HG02623 (cell line): Measurements from ENCODE around the gene EYS.
"Not testable (repeated sequence)": the region's sequence is repeated elsewhere in the genome, so short reads cannot be mapped to it uniquely, and the experiment has no call there.

Experiments used
- ATAC-seq: cut with Tn5 transposase; IDR thresholded peaks from one replicate; pipeline ENCODE4 v1.9.1; 2021; ENCODE audit warnings: moderate library complexity; ENCODE audit not compliant: unreplicated experiment

EYS gene

DNA sequence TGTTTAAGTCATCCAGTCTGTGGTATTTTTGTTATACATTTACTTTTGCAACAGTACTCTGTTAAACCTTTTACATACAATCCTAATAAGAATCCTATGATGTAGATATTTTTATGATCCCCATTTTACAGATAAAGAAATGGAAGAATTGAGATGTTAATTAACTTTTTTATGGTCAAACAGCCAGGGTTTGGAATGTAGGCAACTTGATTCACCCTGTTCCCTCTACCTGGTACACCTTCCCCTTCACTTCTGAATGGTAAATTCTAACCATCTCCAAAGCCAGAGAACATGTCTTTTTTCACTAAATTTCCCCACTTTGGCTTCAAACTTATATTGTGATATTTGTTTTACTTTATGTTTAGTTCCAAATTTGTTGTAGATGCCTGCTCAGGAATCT, 1771.3 kb downstream of the EYS start:
- ATAC-seq: no peak

DNA sequence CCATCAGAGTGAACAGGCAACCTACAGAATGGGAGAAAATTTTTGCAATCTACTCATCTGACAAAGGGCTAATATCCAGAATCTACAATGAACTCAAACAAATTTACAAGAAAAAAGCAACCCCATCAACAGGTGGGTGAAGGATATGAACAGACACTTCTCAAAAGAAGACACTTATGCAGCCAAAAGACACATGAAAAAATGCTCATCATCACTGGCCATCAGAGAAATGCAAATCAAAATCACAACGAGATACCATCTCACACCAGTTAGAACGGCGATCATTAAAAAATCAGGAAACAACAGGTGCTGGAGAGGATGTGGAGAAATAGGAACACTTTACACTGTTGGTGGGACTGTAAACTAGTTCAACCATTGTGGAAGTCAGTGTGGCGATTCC, 1773.1 kb downstream of the EYS start:
- not testable (repeated sequence) for ATAC-seq

DNA sequence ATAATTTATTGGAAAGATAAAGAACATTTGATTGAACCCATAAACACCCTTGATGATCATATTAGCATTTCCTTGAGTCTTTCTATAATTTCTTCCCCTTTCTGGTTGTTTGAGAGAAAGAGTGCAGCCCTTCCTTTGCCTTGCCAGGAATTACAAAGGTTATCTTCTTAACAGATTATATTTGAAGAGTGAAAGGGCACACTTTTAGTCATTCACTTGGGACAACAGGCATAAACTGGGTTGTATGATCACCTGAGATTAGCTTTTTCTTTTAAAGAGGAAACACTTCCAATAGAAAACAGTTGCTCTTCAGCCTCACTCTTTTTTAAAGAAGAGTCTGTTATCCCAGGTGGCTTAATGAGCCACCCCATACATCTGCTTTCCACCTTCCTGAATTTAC, 1776.2 kb downstream of the EYS start:
- no peak for ATAC-seq

DNA sequence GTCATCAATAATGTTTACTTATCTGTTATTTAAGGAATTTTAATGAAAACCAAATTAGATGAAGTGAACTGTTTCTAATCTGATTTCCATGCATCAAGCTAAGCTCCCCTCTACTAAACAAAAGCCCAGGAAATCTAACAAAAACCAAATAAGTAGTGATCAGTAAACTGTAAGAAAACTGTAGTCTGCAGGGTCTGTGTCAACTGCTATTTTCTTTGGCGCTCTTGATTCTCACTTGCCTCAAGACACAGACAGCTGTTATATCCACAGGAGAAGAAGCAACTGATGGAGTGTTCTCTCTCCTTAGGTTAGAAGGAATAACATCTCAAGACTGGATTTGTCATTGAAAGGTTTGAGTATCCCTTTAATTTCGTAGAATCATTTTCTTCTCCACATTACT, 1777.9 kb downstream of the EYS start:
- no peak for ATAC-seq

DNA sequence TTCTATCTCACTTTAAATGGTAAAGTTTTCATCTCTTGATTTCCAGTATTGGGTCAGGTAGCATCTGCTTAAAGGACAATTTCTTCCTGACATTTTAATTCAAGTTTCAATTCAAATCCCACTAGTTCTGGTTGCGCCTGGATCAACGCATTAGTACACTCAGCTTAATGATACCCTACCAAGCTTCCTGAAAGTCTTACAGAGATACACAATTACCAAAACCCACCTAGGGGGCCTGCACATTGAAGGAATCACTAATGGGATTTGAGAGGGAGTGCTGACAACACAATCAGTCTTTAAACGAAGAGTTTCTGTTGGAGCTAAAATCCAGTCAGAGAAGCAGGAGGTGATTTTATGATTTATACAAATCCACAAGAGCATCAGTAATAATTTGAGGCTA, 1778.4 kb downstream of the EYS start:
- no peak for ATAC-seq

DNA sequence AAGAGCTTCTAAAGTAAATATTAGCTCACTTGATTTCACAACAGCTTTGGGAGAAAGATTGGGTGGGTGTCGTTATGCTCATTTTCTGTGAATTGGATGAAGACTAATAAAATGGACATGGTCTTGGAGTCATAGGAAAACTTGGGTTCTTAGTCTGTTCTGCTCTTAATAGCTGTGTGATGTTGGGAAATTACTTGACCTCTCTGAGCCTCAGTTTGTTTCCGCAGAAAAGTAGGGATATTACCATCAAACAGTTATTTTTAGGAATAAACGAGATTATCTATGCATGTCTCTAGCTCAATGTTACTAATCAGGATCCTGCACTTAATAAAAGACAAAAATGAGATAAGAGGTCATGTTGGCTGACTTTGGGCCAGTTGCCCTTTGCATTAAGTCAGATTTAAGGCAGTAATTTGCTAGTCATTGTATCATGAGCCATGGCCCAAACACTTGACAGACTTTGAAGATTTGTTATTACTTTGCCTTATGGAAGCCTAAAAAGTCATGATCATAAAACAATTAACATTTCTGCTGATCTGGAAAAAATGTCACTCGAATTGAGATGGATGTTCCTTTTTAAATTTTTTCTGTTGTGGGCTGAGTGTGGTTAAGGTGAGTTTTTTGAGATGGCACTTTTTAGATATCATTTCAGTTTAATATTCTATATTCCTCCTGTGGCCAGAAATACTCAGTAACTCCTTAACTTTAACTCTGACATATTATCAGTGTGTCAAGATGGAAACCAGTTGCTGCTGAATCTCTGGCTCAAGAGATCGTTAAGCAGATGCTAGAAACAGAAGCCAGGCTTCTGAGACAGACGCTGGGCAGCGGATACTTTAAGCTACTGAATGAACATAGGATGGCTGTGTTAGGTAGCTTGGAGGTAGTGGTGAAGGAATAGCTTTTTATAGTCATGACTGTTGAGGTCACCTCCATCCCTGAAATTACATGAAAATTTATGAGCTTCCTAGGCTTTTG, 1779.8 kb downstream of the EYS start:
- no peak for ATAC-seq

DNA sequence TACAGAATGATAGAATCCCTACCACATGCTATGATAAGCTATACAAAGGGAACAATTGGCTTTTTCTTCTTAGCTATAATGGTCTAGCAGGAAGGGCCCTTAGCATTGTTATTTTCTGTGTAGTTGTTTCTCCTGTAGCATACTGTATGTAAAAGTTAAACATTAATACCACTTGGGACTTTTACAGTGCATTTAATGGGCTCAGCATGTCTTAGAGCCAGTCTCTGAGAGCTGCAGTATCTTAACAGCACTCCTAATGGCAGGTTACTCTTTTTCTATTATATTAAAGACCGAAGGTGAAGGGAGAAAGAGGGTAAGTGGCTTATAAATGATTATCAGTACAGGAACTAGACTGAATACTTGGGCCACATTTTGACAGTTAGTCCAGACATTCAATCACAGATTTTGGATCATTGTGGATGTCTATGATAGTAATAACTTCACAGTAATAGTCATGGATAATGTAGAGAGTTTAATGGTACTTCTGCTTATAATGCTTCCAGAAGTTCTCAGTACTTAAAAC, 1780.7 kb downstream of the EYS start:
- ATAC-seq: no peak

DNA sequence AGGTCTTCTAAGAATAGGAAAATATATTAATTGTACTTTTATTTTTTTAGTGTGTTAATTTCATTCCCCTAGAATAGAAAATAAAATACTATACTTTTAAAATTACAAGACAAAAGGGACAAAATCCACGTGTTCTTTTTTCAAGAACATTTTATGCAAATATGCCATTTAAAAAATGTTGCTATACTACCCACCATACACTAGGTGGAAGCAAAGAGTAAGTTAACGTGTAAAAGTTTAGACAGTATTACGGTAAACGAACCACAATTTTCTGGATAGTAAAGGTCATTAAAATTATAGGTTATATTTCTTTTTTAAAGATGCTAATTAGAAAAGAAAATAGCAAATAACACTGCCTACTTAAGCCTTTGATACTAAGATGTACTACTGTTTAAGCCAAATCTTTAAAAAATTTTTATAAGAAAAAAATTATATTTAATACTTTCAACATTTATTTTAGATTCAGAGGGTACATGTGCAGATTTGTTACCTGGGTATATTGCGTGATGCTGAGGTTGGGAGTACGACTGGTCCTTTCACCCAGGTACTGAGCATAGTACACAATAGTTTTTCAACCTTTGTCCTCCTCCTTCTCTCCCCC, 1783.8 kb downstream of the EYS start:
- peak; percentile 87 for ATAC-seq

DNA sequence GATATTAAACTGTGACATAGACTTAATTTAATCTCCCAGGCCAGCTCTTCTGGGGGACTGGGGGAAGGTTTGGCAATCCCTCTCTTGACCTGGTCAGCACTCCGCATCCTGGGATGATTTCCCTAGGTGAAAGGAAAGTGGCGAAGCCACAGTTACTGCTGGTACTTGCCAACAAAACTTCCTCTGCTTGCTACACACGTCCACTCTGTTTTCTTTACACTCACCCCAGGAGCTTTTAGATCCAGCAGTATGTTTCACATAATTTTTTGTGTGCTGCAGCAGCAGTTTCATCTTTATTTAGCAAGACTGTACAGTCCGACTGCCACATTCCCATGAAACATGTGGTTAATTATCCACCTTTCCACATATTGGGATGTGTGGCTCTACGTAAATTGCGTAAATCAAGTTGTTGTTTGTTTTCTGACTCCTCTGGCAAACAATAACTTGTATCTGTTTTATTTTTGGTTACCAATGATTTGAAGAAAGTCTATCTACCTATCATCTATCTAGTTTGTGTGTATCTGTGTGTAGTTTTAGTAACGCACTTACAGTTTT, 1787.4 kb downstream of the EYS start:
- no peak for ATAC-seq

DNA sequence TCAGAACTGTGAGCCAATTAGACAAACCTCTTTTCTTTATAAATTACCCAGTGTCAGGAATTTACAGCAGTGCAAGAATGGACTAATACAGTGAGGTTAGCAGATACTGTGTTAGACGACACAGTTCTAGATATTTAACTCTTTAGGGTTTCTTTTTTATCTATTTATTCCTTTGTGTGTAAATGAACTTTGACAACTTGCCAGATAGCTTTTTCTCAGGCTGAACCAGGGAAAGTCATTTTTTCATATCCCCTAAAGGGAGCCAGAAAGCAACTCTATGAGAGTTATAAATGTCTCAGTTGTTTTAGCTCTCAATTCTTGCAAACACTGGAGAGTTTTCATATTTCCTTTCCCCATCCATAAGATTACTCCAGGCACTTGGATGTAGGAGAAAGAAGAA, 1794.1 kb downstream of the EYS start:
- no peak for ATAC-seq

DNA sequence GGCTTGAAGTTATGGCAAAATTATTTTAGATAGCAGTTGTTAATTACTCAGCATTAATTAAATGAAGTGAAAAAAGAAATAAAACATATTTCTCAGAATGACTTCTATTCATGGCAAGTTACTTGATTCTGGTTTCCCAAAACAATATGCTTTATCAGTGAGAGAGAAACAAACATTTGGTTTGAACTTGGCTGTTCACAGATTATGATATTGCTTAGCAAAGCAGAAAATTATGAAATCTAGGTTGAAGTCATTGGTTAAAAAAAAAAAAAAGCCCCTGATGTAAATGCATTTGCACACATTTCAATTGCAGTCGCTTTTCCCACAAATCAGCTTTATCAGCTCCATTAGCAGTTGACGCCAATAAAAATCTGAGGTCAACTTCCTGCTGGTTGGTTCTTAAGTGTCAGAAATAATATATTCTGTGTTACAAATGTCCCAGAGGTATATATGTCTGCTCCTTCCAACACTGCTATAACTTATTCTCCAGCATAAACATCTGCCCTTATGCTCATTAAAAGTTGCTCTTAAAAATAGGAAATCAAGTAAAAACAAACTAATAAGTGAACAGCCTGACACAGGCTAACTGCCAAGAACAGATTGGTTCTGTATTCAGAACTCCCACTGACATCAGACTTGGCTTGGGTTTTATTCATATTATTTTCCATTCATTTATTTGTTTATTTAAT, 1796.0 kb downstream of the EYS start:
- no peak for ATAC-seq

DNA sequence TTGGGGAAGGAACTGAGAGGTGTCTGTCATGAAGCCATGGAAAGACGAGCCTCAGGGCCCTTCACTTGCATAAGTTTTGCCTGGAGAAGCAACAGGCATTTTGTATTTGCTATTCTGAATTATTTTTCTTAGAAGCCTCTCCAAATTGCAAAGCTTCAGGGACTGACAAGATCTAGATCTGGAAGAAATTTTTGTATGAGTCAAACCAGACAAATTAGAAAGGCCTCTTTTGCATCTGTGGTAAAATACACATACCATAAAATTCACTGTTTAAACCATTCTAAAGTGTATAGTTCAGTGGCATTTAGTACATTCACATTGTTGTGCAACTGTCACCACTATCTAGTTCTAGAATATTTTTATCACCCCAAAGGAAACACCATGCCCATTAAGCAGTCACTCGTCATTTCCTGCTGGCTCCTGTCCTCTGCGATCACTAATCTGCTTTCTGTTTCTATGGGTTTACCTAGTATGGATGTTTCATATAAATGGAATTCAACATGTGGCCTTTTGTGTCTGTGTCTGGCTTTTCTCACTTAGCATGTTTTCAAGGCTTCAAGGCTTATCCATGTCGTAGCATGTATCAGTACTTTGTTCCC, 1802.3 kb downstream of the EYS start:
- ATAC-seq: peak; percentile 50

DNA sequence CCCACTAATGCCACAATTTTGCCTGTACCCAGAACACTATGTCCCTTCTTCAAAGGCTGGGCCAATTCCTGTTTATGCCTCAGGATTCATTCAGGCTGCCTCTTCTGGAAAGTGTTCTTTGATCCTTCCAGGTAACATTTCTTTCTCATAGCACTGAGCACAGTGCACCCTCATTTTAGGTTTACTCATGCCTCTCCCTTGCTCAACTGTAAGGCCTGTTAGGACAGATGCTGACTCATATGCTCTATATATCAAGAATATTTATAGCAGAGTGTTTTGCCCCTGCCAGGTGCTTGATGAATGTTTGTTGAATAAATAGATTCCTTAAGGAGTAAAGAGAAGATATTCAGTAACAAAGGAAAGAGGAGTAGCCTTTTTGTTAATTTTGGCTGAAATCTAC, 1807.5 kb downstream of the EYS start:
- no peak for ATAC-seq

DNA sequence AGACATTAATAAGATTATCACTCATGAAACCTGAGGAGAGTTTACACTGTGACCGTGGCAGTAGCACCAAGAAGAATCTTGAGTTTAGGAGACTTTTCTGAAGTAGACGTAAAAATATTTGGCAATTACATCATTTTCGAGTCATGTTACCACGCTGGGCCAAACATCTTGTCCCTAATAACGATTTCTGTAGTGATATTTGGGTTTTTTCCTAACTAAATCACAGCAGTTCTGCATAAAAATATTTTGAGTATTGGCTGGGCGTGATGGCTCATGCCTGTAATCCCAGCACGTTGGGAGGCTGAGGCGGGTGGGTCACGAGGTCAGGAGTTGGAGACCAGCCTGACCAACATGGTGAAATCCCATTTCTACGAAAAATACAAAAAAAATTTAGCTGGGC, 1809.1 kb downstream of the EYS start:
- no peak for ATAC-seq

DNA sequence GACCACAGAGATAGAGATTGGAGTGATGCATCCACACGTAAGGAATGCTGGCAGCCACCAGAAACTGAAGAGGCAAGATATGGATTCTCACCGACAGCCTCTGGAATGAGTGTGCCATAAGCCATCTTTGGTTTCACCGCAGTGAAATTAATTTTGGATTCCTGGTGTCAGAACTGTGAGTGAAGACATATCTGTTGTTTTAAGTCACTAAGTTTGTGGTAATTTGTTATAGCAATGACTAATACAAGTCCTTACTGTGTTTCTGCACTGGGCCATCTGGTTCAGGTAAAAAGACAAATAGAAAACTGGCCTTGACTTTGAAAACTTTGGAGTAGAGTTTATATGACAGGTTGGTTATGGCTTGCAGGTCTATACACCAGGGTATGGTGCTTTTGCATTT, 1809.6 kb downstream of the EYS start:
- no peak for ATAC-seq

DNA sequence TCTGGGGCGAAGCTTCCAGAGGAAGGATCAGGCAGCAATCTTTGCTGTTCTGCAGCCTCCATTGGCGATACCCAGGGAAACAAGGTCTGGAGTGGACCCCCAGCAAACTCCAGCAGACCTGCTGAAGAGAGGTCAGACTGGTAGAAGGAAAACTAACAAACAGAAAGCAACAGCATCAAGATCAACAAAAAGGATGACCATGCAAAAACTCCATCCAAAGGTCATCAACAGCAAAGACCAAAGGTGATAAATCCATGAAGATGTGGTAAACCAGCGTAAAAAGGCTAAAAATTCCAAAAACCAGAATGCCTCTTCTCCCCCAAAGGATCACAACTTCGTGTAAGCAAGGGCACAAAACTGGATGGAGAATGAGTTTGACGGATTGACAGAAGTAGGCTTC, 1818.6 kb downstream of the EYS start:
- ATAC-seq: no peak

DNA sequence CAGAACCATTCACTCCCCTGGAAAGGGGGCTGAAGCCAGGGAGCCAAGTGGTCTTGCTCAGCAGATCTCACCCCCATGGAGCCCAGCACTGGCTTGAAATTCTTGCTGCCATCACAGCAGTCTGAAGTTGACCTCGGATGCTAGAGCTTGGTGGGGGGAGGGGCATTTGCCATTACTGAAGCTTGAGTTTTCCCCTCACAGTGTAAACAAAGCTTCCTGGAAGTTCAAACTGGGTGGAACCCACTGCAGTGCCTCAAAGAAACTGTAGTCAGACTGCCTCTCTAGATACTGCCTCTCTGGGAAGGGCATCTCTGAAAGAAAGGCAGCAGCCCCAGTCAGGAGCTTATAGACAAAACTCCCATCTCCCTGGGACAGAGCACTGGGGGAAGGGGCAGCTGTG, 1819.2 kb downstream of the EYS start:
- not testable (repeated sequence) for ATAC-seq

DNA sequence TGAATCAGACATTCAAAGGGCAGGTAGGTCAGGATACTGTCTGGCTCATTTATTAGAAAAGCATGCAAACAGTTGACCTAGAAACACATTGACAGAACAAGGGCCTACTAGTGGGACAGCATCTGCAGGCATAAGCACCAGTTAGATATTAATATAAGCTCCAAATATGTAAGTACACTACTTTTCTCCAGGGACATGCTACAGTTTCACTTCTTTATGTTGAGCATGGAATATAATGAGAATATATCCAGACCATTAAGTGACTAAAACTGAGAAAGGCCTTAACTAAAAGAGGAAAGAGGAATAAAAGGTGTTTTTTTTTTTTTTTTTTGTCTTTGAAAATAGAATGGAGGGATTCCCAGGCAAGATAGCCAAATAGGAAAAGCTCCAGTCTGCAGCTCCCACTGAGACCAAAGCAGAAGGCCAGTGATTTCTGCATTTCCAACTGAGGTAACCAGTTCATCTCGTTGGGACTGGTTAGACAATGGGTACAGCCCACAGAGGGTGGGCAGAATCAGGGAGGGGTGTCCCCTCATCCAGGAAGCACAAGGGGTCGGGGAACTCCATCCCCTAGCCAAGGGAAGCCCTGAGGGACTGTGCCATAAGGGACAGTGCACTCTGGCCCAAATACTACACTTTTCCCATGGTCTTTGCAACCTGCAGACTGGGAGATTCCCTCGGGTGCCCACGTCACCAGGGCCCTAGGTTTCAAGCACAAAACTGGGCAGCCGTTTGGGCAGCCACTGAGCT, 1819.8 kb downstream of the EYS start:
- ATAC-seq: no peak

DNA sequence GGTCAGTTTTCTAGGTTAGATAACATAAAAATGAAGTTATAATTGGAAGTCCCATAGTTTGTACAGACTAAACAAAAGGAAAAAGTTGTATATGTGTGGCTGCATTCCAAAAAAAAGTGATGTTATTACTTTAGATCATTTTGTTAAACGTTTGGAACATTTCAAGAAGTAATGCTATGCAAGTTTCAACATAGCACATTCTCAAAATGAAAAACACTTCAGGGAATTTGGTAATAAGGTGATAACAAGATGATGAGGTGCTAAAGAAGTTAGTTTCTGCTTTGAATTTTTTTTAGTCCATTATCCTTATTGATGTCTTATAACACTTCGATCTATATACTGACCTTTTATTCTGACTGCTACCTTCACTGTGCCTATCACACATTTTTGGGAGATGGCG, 1820.7 kb downstream of the EYS start:
- ATAC-seq: no peak

DNA sequence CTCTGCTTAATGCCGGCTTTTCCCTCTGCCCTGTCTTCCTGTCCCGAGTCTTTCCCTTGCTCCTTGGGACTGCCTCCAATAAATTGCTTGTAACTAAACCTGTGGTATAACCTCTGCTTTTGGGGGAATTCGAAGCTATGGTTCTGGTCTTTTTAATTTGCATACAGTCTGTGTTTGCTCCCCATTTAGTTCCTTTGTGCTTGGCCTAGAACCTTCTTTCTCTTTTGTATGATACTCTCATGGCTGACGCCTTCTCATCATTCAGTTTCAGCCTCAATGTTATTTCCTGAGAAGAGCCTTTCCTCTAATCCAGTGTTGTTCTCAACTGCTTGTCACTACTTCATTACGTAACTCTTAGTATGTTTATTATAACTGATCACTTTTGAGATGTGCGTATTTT, 1823.4 kb downstream of the EYS start:
- ATAC-seq: peak; percentile 70
